ENCODE data around the gene DBT. TPM values are rescaled to one million over a fixed set of nuclear protein-coding genes. Genes with fewer than 3 reads are reported as not detected.
"Not testable (repeated sequence)": the region's sequence is repeated elsewhere in the genome, so short reads cannot be mapped to it uniquely, and the experiment has no call there.

DBT gene
- total RNA-seq, 1 donor from 2014 or later, result 15.7 TPM

- DNase-seq, result no peak
- Histone ChIP-seq H3K4me1 (peaks cover 16% of the 10 kb centered on the region), H3K27me3 (no peaks in the 10 kb centered on the region), H3K27ac (peak overlapping the region; percentile 94), H3K9me3 (no peaks in the 10 kb centered on the region), H3K36me3 (no peaks in the 10 kb centered on the region), H3K4me3 (peak overlapping the region; percentile 95)
- TF ChIP-seq CTCF (IDR thresholded peaks at IDR 0.05), result no peak
- ATAC-seq, result no peak
- intact Hi-C loops (cut with DNase I), result no loop called here
Observed at GRCh38 chr1:100249155-100249536, 488 bp downstream of the DBT start.

- intact Hi-C loops (cut with DNase I), result no loop called here
- DNase-seq (no peak), ATAC-seq (no peak)
- Histone ChIP-seq H3K27ac (no peak overlapping the region), H3K27me3 (no peaks in the 10 kb centered on the region), H3K9me3 (no peaks in the 10 kb centered on the region), H3K4me1 (peaks cover 16% of the 10 kb centered on the region), H3K4me3 (no peak overlapping the region), H3K36me3 (no peaks in the 10 kb centered on the region)
- TF ChIP-seq CTCF (IDR thresholded peaks at IDR 0.05), result no peak
Observed at GRCh38 chr1:100246738-100247137, 2.9 kb downstream of the DBT start.

- no peaks in the 10 kb centered on the region for H3K27me3 ChIP-seq
- H3K4me1 ChIP-seq, result peaks cover 11% of the 10 kb centered on the region
- DNase-seq, result no peak
- intact Hi-C loops (cut with DNase I), result no loop called here
- no peak for TF ChIP-seq CTCF (IDR thresholded peaks at IDR 0.05)
- H3K27ac ChIP-seq, result peak overlapping the region; percentile 7
- H3K4me3 ChIP-seq, result no peak overlapping the region
- no peak for ATAC-seq
- no peaks in the 10 kb centered on the region for H3K9me3 ChIP-seq
- peaks cover 9% of the 10 kb centered on the region for H3K36me3 ChIP-seq
Observed at GRCh38 chr1:100240631-100241030, 9.0 kb downstream of the DBT start.

- intact Hi-C loops (cut with DNase I), result no loop called here
- no peak for ATAC-seq
- TF ChIP-seq CTCF (IDR thresholded peaks at IDR 0.05), result no peak
- no peak overlapping the region for H3K4me3 ChIP-seq
- H3K9me3 ChIP-seq, result no peaks in the 10 kb centered on the region
- peaks cover 15% of the 10 kb centered on the region for H3K36me3 ChIP-seq
- no peak for DNase-seq
- H3K4me1 ChIP-seq, result peaks cover 11% of the 10 kb centered on the region
- H3K27me3 ChIP-seq, result no peaks in the 10 kb centered on the region
- peak overlapping the region; percentile 7 for H3K27ac ChIP-seq
Observed at GRCh38 chr1:100239961-100240360, 9.7 kb downstream of the DBT start.

GRCh38 chr1:100237091-100237490 is 12.5 kb downstream of the DBT start:
- DNase-seq (no peak), ATAC-seq (no peak)
- H3K27me3 ChIP-seq, result no peaks in the 10 kb centered on the region
- H3K4me1 ChIP-seq, result peaks cover 11% of the 10 kb centered on the region
- no peak for TF ChIP-seq CTCF (IDR thresholded peaks at IDR 0.05)
- peaks cover 40% of the 10 kb centered on the region for H3K36me3 ChIP-seq
- intact Hi-C loops (cut with DNase I), result no loop called here
- H3K4me3 ChIP-seq, result no peak overlapping the region
- no peaks in the 10 kb centered on the region for H3K9me3 ChIP-seq
- no peak overlapping the region for H3K27ac ChIP-seq

- Histone ChIP-seq H3K27ac (no peak overlapping the region), H3K27me3 (no peaks in the 10 kb centered on the region), H3K4me1 (peaks cover 2% of the 10 kb centered on the region), H3K9me3 (no peaks in the 10 kb centered on the region), H3K4me3 (no peak overlapping the region), H3K36me3 (peaks cover 66% of the 10 kb centered on the region)
- ATAC-seq, result no peak
- intact Hi-C loops (cut with DNase I), result no loop called here
- TF ChIP-seq CTCF (IDR thresholded peaks at IDR 0.05), result no peak
- no peak for DNase-seq
Observed at GRCh38 chr1:100234432-100234831, 15.2 kb downstream of the DBT start.

GRCh38 chr1:100233566-100233965 is 16.1 kb downstream of the DBT start:
- H3K36me3 ChIP-seq, result peaks cover 69% of the 10 kb centered on the region
- intact Hi-C loops (cut with DNase I), result not testable (repeated sequence)

More at GRCh38 chr1:100233566-100233965, 16.1 kb downstream of the DBT start:
- DNase-seq, H3K27me3 ChIP-seq, H3K9me3 ChIP-seq, H3K4me1 ChIP-seq, H3K4me3 ChIP-seq, H3K27ac ChIP-seq, ATAC-seq: not testable (repeated sequence)

All from upper lobe of right lung (tissue), 1 donor.